GM19099 (cell line): ENCODE data around the gene TGFBI.

Experiments
- POLR2A ChIP-seq: IDR thresholded peaks from 3 replicates; pipeline ENCODE4 v1.6.1; 2011; ENCODE audit warnings: low read depth; ENCODE audit not compliant: insufficient read length; ENCODE audit errors: extremely low read depth

Gene TGFBI

GRCh38 chr5:136046246-136046645 is 17.5 kb downstream of the TGFBI start:
- TF ChIP-seq POLR2A: no peak

- TF ChIP-seq POLR2A: no peak
These were observed 19.1 kb downstream of the TGFBI start for GRCh38 chr5:136047858-136048257.

GRCh38 chr5:136048966-136049365 is 20.2 kb downstream of the TGFBI start:
- TF ChIP-seq POLR2A: no peak

GRCh38 chr5:136051486-136052220 is 22.9 kb downstream of the TGFBI start:
- no peak for TF ChIP-seq POLR2A

DNA sequence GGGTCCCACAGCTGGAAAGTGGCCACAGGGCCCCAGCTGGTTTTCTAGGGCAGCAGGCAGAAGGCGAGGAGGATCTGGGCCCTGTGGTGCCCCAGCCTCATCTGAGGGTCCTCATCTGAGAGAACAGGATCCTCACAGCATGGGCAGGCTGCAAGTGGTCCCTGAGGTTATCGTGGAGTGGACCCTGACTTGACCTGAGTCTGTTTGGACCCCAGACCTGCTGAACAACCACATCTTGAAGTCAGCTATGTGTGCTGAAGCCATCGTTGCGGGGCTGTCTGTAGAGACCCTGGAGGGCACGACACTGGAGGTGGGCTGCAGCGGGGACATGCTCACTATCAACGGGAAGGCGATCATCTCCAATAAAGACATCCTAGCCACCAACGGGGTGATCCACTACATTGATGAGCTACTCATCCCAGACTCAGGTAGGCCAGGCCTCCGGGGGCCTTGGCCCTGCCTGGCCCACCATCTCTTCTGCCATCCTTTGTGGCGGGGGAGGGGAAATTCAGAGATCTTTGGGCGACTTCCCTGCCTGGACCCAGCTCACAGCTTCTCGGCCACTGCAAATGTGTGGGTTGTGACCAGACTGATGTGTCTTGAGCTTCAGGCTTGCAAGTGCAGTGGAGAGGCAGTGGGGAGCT is 24.0 kb downstream of the TGFBI start:
- no peak for TF ChIP-seq POLR2A

DNA sequence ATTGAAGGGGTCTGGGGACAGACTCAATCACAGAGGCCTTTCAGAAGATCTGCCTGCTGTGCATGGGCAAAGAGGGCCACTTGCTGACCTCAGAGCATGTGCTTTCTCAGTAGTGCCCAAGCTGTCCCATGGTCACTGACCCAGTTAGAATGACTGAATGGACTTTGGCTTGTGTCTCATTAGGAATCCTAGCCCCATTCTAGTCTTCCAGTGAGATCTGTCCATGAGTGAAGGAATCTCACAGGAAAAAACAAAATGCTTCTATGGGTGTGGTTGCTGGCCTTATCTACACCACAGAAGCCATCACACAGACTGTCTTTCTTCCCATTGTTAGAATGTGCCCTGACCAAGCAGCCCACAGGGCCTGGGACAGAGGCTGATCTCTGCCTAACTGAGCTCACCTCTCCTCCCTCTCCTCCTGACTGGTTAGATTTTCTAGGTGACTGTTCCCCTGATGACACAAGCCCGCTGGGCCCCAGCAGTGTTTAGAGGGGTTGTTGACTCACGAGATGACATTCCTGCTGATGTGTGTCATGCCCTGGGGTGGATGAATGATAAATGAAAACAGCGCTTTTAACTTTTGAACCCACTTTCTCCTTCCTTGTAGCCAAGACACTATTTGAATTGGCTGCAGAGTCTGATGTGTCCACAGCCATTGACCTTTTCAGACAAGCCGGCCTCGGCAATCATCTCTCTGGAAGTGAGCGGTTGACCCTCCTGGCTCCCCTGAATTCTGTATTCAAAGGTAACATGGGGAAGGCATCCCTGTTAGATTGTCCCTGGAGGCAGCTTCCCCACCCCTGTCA is 24.8 kb downstream of the TGFBI start:
- no peak for TF ChIP-seq POLR2A

DNA sequence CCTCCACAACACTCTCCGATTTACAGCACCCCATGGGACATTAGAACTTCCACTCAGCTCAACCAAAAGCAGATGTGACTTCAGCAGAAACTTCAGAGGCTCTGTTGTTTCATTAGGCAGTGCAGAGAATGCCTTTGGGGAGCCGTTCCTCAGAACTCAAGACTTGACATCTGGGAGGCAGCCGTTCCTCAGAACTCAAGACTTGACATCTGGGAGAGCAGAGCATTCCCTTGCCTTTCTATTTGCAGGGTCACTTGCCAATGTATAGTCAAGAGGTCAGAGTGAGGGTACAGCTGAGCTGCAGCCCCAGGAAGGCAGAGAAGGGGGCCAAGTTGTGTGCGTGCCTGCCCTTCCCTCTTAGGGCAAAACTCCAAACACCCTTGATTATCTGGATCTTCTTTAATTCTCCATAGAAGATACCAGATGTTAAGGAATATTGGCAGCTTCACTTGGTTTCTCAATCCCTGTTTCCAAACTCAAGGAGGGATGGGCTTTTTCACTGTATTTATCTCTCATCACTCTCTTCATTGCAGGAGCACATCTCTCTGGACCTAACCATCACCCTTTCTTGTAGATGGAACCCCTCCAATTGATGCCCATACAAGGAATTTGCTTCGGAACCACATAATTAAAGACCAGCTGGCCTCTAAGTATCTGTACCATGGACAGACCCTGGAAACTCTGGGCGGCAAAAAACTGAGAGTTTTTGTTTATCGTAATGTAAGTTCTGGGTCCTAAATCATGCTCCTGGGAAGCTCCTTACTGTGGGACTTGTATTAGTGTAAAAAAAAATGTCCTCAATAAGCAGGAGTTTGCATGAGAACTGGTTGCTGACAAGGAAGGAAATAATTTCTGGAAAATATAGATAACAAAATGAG is 25.6 kb downstream of the TGFBI start:
- no peak for TF ChIP-seq POLR2A

DNA sequence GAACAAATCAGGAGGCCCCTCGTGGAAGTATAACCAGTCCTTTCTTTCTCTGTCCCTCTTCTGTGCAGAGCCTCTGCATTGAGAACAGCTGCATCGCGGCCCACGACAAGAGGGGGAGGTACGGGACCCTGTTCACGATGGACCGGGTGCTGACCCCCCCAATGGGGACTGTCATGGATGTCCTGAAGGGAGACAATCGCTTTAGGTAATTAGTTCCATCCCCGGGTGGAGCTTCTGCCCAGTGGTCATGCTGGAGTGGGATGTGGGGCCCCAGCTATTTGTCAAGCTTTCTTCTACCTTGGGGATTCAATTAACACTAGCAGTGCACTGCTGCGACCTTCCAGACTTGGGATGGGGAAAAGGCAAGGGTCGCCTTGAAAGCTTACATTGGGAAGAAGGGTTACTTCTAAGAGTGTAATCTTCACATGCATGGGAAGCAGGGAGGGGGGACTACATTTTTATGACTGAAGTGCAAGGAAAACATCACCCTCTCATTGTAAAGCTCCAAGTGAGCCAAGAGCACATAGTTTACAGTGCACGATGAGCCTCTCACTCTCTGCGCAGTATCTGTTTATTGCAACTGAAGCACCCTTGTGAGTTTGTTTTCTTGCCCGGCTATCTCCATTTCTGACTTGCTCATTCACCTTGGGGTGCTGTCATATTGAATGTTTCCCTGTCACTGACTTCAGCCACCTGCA is 27.0 kb downstream of the TGFBI start:
- TF ChIP-seq POLR2A: no peak

DNA sequence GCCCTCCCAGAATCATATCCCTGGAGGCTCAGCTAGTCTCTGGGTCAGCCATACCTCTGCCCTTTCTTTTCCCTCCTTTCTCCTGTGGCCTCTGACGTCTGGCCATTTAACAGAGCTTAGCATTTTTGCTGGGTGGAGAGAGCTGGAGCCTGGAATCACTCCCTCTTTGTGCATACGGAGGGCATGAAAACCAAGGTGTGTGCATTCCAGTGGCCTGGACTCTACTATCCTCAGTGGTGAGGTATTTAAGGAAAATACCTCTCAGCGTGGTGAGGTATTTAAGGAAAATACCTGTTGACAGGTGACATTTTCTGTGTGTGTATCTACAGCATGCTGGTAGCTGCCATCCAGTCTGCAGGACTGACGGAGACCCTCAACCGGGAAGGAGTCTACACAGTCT is 27.5 kb downstream of the TGFBI start:
- TF ChIP-seq POLR2A: no peak

- no peak for TF ChIP-seq POLR2A
These were observed 28.1 kb downstream of the TGFBI start for GRCh38 chr5:136056771-136057335.

DNA sequence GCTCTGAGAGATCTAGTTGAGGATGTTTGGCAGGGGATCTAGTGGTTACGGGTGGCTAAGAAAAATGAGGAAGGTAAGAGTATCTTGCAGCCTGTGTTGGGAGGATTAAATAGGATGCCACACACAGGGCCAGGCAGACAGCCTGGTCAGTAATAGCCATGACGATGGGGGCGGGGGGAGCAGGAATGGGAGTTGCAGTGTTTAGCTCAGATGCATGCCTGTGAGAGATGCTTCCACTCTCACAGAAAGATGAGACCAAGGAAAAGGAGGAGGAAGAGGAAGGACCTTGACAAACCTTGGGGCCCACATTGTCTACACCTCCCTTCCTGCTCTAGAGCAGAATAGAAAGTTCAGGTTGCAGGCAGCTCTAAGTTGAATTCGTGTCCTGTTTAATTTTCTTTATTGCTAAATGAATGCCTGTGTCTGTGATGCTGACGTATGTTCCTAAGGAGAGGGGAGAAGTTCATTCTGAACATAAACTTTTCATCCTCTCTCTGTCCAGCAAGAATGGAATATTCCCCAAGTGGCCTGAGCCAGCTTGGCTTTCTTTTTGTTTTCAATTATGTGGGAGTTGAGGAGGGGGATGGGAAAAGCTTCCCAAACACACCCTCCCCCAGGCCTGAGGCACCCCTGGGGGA is 28.7 kb downstream of the TGFBI start:
- TF ChIP-seq POLR2A: no peak

DNA sequence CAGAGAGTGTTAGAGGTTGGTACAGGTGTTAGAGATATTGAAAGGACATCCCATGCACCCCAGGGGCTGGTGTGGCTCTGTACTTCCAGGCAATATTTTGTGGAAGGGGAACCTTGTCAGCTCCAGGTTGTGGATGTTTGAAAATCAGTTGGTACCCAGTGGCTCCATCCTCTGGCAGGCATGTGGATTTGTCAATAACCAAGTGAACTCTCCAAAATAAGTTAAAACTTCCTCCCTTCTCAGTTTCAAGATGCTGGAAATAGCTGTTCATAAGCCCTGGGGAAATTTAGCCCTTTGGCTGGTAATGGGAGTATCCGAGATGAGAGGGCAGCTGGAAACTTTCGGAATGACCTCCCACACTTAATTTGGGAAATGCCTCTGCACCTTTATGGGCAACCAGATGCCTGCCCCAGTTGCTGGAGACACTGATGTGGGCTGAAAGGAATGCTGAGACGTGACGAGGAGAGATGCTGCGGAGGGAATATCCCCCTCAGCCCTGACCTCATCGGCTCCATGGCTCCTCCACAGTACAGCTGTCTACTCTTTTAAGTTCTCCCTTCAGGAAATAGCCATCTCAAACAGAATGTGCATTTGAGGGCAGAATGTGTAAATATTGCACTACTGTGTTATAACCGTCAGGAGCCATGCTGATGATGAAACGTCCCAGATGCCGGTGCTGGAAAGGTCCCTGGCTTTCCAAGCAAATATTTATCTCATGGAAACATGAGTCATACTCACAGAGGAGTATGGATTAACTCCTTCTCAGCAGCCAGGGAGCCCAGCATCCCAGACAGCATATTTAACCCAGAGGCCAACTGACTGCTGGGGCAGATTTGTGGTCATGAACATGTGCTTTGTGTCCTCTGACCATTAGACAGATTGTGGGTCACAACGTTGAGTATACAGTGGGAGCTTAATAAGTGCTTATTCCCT is 29.5 kb downstream of the TGFBI start:
- no peak for TF ChIP-seq POLR2A
